ENCODE measurements around the gene B3GNT7.
"Not testable (repeated sequence)": the region's sequence is repeated elsewhere in the genome, so short reads cannot be mapped to it uniquely, and the experiment has no call there.

Gene B3GNT7

DNA sequence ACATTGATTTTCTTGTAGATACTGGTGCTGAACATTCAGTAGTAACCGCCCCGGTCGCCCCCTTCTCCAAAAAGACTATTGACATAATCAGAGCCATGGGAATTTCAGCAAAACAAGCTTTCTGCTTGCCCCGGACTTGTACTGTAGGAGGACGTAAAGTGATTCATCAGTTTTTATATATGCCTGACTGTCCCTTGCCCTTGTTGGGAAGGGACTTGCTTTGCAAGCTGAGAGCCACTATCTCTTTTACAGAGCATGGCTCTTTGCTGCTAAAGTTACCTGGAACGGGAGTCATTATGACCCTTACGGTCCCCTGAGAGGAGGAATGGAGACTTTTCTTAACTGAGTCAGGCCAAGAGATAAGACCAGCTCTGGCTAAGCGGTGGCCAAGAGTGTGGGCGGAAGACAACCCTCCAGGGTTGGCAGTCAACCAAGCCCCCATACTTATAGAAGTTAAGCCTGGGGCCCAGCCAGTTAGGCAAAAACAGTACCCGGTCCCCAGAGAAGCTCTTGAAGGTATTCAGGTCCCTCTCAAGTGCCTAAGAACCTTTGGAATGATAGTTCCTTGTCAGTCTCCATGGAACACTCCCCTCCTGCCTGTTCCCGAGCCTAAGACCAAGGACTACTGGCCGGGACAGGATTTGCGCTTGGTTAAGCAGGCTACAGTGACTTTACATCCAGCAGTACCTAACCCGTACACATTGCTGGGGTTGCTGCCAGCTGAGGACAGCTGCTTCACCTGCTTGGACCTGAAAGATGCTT is 8.1 kb downstream of the B3GNT7 start:
- not testable (repeated sequence) for DNase-seq (ENCODE audit: low spot score)

- not testable (repeated sequence) for DNase-seq (ENCODE audit: low spot score)
These were observed 8.7 kb downstream of the B3GNT7 start for GRCh38 chr2:231404183-231404578.

DNA sequence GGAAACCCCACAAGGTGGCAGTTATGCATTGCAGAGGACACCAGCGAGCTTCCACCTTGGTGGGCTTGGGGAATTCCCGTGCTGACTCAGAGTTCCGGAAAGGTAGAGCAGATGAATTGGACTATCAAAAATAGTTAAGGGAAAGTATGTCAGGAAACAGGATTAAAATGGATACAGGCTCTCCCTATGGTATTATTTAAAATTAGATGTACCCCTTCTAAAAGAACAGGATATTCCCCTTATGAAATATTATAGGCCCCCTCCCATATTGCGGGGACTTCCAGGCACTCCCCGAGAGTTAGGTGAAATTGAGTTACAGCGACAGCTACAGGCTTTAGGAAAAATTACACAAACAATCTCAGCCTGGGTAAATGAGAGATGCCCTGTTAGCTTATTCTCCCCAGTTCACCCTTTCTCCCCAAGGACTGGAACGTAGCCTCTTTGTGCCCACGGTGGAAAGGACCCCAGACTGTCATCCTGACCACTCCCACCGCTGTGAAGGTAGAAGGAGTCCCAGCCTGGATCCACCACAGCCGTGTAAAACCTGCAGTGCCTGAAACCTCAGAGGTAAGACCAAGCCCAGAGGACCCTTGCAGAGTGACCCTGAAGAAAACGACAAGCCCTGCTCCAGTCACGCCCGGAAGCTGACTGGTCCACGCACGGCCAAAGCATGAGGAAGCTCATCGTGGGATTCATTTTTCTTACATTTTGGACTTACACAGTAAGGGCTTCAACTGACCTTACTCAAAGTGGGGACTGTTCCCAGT is 10.3 kb downstream of the B3GNT7 start:
- DNase-seq (ENCODE audit: low spot score), result not testable (repeated sequence)

- DNase-seq (ENCODE audit: low spot score), result not testable (repeated sequence)
These were observed 12.2 kb downstream of the B3GNT7 start for GRCh38 chr2:231407686-231408085.

DNA sequence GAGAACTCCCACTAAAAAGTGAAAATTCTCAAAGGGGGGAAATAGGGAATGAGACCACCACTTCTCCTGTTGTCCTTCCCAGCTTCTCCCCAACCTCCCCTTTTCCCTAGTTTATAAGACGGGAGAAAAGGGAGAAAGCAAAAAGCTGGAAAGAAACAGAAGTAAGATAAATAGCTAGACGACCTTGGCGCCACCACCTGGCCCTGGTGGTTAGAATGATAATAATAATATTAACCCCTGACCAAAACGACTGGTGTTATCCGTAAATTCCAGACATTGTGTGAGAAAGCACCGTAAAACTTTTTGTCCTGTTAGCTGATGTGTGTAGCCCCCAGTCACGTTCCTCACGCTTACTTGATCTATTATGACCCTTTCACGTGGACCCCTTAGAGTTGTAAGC is 12.8 kb downstream of the B3GNT7 start:
- DNase-seq (ENCODE audit: low spot score), result not testable (repeated sequence)

- no peak for DNase-seq (ENCODE audit: low spot score)
These were observed 14.3 kb downstream of the B3GNT7 start for GRCh38 chr2:231409776-231410175.

DNA sequence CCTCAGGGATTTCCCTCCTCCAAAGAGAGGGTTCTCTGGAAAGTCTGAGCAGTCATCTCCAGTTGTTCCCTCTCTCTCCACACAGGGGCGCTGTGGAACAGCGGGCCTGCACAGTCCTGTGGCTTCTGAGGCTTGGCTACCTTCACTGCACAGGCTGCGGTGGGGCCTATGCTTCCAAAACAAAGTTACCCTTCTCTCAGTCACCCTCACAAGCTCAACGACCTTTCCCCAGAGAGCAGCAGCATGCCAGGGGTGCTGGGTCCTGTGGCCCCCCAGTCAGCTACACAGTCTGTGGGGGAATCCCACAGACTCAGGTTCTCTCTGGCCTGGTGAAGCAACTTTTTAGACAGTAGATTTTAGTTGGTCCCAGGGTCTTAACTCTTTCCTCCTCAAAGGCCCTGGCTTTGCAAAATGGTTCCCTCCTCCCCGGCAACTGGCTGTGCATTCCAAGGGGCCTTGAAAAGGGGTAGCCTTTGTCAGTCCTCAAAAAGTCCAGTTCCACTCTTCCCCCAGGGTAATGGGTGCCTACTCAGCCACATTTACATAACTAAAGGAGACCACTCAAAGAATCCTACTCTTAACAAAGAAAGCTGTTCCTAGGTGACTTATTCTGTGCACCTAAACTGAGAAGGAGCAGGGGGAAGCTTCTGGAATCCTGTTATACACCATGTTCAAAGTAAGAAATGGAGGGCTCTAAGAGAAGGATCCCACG is 14.9 kb downstream of the B3GNT7 start:
- DNase-seq (ENCODE audit: low spot score), result no peak

DNA sequence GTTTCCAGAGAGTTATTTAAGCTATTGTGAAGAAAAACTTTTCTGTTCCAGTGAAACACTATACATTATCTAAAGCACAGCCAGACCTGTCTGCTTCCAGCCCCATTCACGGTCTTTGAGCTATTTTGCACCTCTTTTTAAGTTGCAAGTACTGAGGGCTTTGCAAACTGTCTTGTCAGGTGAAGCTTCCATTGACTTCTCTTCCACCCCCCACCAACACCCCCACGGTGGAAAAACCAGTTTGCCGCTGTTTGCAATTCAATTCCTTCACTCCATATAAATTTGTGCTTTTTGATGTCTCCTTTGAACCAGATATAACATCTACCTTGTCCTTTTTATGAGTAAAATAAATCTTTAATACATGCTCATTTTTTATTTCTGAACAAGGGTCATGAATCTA is 15.7 kb downstream of the B3GNT7 start:
- DNase-seq (ENCODE audit: low spot score), result no peak

- DNase-seq (ENCODE audit: low spot score), result peak; percentile 31
These were observed 16.5 kb downstream of the B3GNT7 start for GRCh38 chr2:231411831-231412617.

DNA sequence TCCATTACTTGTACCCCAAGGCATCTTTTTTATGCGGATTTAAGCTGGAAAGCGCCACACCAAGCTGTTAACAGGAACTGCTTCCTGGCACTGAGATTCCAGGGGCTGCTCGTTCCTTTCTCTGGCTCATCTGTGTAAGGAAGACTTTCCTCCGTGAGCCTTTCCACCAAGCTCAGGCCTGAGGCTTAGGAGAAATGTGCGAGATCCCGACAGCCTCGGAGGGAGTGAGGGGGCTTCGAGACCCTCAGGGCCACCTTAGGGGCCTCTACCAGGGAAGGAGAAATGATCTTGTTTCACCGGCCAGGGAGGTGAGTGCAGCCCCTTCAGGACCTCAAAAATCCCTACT is 17.1 kb downstream of the B3GNT7 start:
- no peak for DNase-seq (ENCODE audit: low spot score)

DNA sequence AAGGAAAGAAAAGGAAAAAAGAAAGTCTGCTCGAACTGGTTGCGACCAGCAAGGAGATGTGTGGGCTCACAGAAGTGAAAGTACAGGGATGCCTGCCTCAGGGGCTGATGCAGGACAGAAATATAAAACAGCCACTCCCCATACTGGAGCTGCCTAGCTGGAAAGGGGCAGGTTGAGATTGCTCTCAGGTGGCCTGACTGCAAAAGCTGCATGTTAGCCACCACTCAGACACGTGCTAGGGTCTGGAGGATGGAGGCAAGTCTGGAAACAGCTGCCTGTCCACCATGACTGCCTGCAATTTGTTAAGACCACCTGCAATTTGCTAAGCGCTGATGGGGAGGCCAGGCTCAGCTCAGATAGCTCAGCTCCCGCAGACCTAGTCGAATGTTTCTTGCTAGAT is 17.9 kb downstream of the B3GNT7 start:
- DNase-seq (ENCODE audit: low spot score), result no peak

DNA sequence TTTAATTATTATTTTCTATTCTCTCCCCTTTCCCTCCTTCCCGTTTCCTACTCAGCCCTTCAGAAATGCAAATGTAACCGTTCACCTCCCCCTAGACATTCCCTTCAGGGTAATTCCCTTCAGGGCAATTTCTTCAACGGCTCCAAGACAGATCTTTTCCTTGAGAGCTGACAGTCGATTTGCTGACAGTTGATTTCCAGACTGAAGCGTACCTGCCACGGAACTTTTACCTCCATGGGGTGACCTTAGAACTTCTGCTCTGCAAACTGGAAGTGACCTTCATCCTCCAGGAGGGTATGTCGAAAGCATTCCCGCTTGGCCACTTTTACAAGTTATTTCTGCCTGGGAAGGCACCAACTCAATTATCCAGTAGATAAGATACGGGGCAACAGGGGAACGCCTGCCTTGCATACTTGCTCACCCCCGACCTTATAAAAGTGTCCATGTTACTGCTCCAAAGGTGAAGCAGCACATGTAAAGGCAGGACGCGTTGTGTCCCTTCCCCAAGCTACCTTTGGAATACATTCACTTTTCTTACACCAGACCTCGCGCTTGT is 18.5 kb downstream of the B3GNT7 start:
- no peak for DNase-seq (ENCODE audit: low spot score)

DNA sequence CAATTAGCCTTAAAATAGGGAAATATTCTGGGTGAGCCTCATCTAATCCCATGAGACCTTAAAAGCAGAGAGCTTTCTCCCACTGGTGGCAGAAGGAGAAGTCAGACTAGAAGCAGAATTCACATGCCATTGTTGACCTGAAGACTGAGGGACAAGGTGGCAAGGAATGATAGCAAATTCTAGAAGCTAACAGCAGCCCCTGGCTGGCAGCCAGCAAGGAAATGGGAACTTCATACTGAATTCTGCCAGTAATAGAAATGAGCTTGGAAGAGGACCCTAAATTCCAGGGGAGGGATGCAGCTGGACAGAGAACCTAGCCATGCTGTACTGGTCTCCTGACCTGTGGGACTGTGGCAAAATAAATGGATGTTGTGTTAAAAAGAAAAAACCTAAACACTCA is 19.5 kb downstream of the B3GNT7 start:
- no peak for DNase-seq (ENCODE audit: low spot score)

DNA sequence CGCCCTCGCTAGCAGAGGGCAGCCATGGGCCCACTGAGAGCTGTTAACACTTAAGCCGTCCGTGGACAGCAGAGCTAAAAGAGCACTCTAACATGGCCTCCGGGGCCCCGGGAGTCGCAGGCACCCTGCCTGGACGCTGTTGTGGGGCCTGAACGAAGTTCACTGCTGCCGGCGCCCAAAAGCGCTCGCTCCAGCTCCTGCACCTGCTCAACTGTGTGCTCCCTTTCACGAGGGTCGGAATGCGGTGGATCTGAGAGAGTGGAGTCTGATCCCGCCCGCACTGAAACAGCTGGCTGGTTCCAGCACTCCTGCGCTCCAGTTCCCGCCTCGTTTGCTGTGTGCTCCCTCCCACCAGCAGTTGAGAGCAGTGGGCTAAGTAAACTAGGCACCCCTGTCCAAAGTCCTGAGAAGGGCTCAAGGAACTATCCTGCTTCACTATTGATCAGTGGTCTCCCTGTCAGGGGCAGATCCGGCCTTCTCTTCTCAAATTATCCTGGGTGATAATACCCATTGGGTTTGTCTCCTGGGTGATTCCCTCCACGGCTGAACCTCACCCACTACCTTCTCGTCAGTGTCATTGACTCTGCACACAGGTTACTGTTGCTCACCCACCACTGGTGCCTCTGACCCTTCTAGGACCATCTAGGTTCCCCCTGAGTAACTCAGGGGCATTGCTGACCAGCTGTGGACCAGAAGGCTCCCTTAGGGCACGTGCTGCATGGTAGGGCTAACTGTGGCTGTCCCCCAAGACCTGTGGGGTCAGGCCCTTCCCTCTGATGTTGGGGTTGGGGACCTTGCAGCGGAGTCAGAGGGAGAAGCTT is 23.5 kb downstream of the B3GNT7 start:
- DNase-seq (ENCODE audit: low spot score), result no peak

DNA sequence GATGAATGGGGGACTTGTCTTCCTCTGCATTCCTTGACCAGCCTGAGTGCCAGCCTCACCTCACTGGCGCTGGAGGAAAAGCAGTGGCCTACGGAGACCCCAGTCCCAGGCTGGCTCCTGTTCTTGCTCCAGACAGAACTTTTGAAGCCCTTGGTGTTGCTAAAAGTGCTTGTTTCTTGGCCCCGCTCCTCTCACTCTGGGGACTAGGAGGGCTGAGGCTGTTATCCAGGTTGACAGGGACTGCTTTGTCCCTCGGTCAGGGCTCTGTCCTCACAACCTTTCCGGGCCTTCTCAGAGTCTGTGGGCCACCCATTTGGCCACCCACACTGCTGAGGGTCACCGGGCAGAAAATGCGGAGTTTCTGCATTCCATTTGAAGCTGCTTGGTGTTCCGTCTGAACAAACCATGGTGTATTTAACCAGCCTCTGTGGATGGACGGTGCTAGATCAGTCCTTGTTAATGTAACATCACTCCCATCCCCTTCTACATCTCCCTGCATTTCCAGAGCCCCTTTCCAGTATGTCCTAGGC is 25.6 kb downstream of the B3GNT7 start:
- no peak for DNase-seq (ENCODE audit: low spot score)

- no peak for DNase-seq (ENCODE audit: low spot score)
These were observed 26.5 kb downstream of the B3GNT7 start for GRCh38 chr2:231422056-231422455.

DNA sequence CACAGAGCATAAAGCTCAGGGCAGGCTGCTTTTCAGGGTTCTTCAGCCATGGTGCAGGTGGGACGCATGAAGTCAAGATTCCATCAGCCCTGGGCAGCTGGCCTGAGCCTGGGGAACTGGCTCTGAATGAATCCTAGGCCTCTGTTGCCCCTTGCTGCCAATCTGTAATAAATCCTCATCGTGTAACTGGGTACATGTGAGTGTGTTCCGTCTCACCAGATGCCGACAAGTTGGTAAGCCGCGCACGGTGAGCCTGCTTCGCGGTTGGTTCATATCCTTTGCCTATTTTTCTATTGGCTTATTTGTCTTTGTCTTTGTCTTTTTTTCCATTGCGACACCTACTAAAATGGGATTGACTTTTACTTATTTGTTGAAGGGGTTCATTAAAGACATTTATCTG is 27.7 kb downstream of the B3GNT7 start:
- DNase-seq (ENCODE audit: low spot score), result no peak

DNA sequence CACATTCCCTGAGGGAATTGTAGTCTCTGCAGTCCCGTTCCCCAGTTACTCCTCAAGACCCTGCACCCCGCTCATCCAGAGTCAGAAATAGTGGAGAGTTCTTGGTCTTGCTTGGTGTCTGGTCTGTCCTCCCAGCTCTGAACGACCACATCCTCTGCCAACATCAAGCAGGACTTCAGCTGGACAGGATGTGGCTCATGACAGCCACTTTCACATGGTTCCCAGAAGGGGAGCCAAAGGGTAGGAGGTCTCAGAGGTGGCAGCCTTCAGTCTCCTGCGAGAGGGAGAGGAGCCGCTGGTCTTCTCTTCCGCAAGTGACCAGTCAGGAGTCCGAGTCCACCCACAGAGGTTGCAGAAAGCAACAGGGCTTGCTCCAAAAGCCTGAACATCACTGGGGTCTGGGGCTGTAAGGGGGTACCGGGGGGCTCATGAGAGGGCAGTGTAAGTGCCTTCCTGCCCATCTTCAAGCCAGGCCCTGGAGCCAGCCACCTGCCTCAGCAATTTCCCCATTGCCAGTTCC is 29.8 kb downstream of the B3GNT7 start:
- no peak for DNase-seq (ENCODE audit: low spot score)

- DNase-seq (ENCODE audit: low spot score), result no peak
These were observed 30.5 kb downstream of the B3GNT7 start for GRCh38 chr2:231425811-231426703.

All from hematopoietic multipotent progenitor cell treated with erythropoietin and hydrocortisone succinate and interleukin-3 and kit ligand, for 17 days (in vitro differentiated cells).